ENCODE results near the gene OR5K1.

The OR5K1 gene

GRCh38 chr3:98497381-98497780 lies 34.4 kb downstream of the OR5K1 start, which contains the start of gene OR5K2:
OR5K2 (plus strand) TSS chr3:98497681; CDS start chr3:98497681, 0 bp downstream.
- TF ChIP-seq ZBTB7A (IDR thresholded peaks at IDR 0.05; ENCODE audit: low read depth) (no peak), RAD21 (IDR thresholded peaks at IDR 0.05; ENCODE audit: low read depth) (no peak), NFIC (IDR thresholded peaks at IDR 0.05) (no peak), FOXM1 (IDR thresholded peaks at IDR 0.05; ENCODE audit: borderline replicate concordance, low read depth) (no peak), TCF12 (IDR thresholded peaks at IDR 0.05; ENCODE audit: low read depth) (no peak), EP300 (IDR thresholded peaks at IDR 0.05; ENCODE audit: borderline replicate concordance) (no peak), USF1 (IDR thresholded peaks at IDR 0.05) (no peak), TEAD4 (IDR thresholded peaks at IDR 0.05) (no peak), CEBPB (IDR thresholded peaks at IDR 0.05) (no peak), EGR1 (IDR thresholded peaks at IDR 0.05) (no peak), CREB1 (IDR thresholded peaks at IDR 0.05; ENCODE audit: low read depth) (no peak), YY1 (IDR thresholded peaks at IDR 0.05; ENCODE audit: low read depth) (no peak), TAF1 (IDR thresholded peaks at IDR 0.05; ENCODE audit: low read depth) (no peak)
- TF ChIP-seq, protein P1, sequence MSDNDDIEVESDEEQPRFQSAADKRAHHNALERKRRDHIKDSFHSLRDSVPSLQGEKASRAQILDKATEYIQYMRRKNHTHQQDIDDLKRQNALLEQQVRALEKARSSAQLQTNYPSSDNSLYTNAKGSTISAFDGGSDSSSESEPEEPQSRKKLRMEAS (IDR thresholded peaks at IDR 0.05): no peak
- TF ChIP-seq, protein P2, sequence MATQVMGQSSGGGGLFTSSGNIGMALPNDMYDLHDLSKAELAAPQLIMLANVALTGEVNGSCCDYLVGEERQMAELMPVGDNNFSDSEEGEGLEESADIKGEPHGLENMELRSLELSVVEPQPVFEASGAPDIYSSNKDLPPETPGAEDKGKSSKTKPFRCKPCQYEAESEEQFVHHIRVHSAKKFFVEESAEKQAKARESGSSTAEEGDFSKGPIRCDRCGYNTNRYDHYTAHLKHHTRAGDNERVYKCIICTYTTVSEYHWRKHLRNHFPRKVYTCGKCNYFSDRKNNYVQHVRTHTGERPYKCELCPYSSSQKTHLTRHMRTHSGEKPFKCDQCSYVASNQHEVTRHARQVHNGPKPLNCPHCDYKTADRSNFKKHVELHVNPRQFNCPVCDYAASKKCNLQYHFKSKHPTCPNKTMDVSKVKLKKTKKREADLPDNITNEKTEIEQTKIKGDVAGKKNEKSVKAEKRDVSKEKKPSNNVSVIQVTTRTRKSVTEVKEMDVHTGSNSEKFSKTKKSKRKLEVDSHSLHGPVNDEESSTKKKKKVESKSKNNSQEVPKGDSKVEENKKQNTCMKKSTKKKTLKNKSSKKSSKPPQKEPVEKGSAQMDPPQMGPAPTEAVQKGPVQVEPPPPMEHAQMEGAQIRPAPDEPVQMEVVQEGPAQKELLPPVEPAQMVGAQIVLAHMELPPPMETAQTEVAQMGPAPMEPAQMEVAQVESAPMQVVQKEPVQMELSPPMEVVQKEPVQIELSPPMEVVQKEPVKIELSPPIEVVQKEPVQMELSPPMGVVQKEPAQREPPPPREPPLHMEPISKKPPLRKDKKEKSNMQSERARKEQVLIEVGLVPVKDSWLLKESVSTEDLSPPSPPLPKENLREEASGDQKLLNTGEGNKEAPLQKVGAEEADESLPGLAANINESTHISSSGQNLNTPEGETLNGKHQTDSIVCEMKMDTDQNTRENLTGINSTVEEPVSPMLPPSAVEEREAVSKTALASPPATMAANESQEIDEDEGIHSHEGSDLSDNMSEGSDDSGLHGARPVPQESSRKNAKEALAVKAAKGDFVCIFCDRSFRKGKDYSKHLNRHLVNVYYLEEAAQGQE (IDR thresholded peaks at IDR 0.05; ENCODE audit: low read depth): no peak

DNA sequence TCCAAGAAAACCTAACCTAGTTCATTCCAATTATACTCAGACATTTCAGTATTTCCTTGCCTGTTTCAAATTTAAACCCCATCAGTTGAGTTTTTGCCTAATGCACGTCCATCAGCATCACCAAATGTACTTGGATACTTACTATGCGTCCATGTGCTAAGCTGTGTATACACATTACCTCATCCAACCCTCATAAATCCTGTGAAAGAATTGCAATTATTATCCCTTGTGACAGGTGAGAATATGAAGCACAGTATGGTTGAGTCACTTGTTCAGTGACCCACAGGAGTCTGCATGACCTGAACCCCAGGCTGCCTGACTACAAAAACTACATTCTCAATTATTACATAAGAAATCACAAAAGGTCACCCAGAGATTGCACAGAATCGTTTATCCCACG lies 37.0 kb downstream of the OR5K1 start:
- no peak for TF ChIP-seq YY1 (IDR thresholded peaks at IDR 0.05; ENCODE audit: low read depth)
- no peak for TF ChIP-seq FOXM1 (IDR thresholded peaks at IDR 0.05; ENCODE audit: borderline replicate concordance, low read depth)
- no peak for TF ChIP-seq EGR1 (IDR thresholded peaks at IDR 0.05)
- TF ChIP-seq ZBTB7A (IDR thresholded peaks at IDR 0.05; ENCODE audit: low read depth): no peak
- TF ChIP-seq TCF12 (IDR thresholded peaks at IDR 0.05; ENCODE audit: low read depth): no peak
- TF ChIP-seq, protein P1 (IDR thresholded peaks at IDR 0.05): no peak
- no peak for TF ChIP-seq USF1 (IDR thresholded peaks at IDR 0.05)
- TF ChIP-seq, protein P2 (IDR thresholded peaks at IDR 0.05; ENCODE audit: low read depth): no peak
- TF ChIP-seq TEAD4 (IDR thresholded peaks at IDR 0.05): no peak
- TF ChIP-seq CREB1 (IDR thresholded peaks at IDR 0.05; ENCODE audit: low read depth): no peak
- no peak for TF ChIP-seq NFIC (IDR thresholded peaks at IDR 0.05)
- TF ChIP-seq EP300 (IDR thresholded peaks at IDR 0.05; ENCODE audit: borderline replicate concordance): no peak
- no peak for TF ChIP-seq RAD21 (IDR thresholded peaks at IDR 0.05; ENCODE audit: low read depth)
- no peak for TF ChIP-seq TAF1 (IDR thresholded peaks at IDR 0.05; ENCODE audit: low read depth)
- no peak for TF ChIP-seq CEBPB (IDR thresholded peaks at IDR 0.05)

DNA sequence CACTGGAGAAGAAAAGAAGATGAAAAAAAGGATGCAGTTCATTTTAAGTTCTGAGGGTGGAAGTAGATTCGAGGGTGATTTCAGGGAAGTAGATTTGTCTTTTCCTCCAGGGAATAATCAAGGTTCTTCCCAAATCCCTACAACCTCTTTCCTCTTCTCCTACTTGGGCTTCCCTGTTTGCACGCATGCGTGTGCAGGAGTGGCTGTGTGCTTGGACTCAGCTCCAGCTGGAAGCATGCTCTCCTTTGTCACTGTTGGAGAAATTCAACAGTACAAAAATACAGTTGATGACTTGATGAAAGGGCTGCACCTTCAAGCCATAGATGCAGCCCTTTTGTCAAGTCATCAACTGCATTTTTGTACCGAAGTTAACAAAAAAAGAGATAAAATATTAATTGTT lies 38.3 kb downstream of the OR5K1 start:
- TF ChIP-seq NFIC (IDR thresholded peaks at IDR 0.05): no peak

- TF ChIP-seq YY1 (IDR thresholded peaks at IDR 0.05; ENCODE audit: low read depth) (no peak), CREB1 (IDR thresholded peaks at IDR 0.05; ENCODE audit: low read depth) (no peak), TAF1 (IDR thresholded peaks at IDR 0.05; ENCODE audit: low read depth) (no peak), FOXM1 (IDR thresholded peaks at IDR 0.05; ENCODE audit: borderline replicate concordance, low read depth) (no peak), USF1 (IDR thresholded peaks at IDR 0.05) (no peak), CEBPB (IDR thresholded peaks at IDR 0.05) (no peak), EP300 (IDR thresholded peaks at IDR 0.05; ENCODE audit: borderline replicate concordance) (no peak), EGR1 (IDR thresholded peaks at IDR 0.05) (no peak), TCF12 (IDR thresholded peaks at IDR 0.05; ENCODE audit: low read depth) (no peak), RAD21 (IDR thresholded peaks at IDR 0.05; ENCODE audit: low read depth) (no peak), NFIC (IDR thresholded peaks at IDR 0.05) (no peak), TEAD4 (IDR thresholded peaks at IDR 0.05) (no peak)
- TF ChIP-seq, protein P2 (IDR thresholded peaks at IDR 0.05; ENCODE audit: low read depth): no peak
- TF ChIP-seq, protein P1 (IDR thresholded peaks at IDR 0.05): no peak
These were observed 39.0 kb downstream of the OR5K1 start for GRCh38 chr3:98501863-98502576.
